ENCODE measurements around the gene ROR2. TPM values are rescaled to one million over a fixed set of nuclear protein-coding genes. Genes with fewer than 3 reads are reported as not detected.

ROR2 gene
- total RNA-seq, 1 experiment from 2014 or later, result 2.7 TPM

GRCh38 chr9:91789941-91790340, 160.1 kb downstream of the ROR2 start:
- no peak overlapping the region for H3T11ph ChIP-seq (ENCODE audit: low read length)
- no peak for TF ChIP-seq CTCF (conservative IDR thresholded peaks at IDR 0.05)
- H2BK15ac ChIP-seq (ENCODE audit: low read depth, low read length), result no peak overlapping the region
- H3K4me2 ChIP-seq (ENCODE audit: insufficient read depth, insufficient read length, low read length), result no peak overlapping the region
- no peak overlapping the region for H4K5ac ChIP-seq (ENCODE audit: insufficient read length, low read depth, low read length)
- no CpG with 5 or more reads among the region's 3 CpGs for WGBS (ENCODE audit: extremely low coverage, insufficient read length, low lambda C conversion rate)
- H2AFZ ChIP-seq (ENCODE audit: low read length), result no peak overlapping the region
- no peak overlapping the region for H2AK5ac ChIP-seq (ENCODE audit: insufficient read length, low read length)
- H3K9ac ChIP-seq (ENCODE audit: extremely low read depth, insufficient read length, low read length), result no peak overlapping the region
- no peaks in the 10 kb centered on the region for H3K4me1 Mint-ChIP-seq
- no peak overlapping the region for H3K4me3 Mint-ChIP-seq
- H4K8ac ChIP-seq (replicated peaks; ENCODE audit: insufficient read length, low read depth, low read length), result no peak overlapping the region
- no peak overlapping the region for H3K23ac ChIP-seq (ENCODE audit: insufficient read length, low read depth, low read length)
- no peak overlapping the region for H3K4ac ChIP-seq (ENCODE audit: low read depth, low read length)
- H3K79me2 ChIP-seq (ENCODE audit: insufficient read depth, low read length), result no peaks in the 10 kb centered on the region
- no peak overlapping the region for H2BK20ac ChIP-seq (ENCODE audit: low read depth, low read length, poor library complexity, severe bottlenecking)
- no peaks in the 10 kb centered on the region for H3K23me2 ChIP-seq (ENCODE audit: insufficient read length, low read depth, low read length, poor library complexity, severe bottlenecking)
- H3K4me1 ChIP-seq (ENCODE audit: insufficient read depth, low read length), result no peaks in the 10 kb centered on the region
- H3K9me3 Mint-ChIP-seq, result peaks cover 0 to 6% of the 10 kb centered on the region in 2 experiments; a peak in 1 of 5 replicates
- H3K27ac Mint-ChIP-seq, result no peak overlapping the region
- H3K18ac ChIP-seq (ENCODE audit: insufficient read length, low read depth, low read length), result no peak overlapping the region
- H4K91ac ChIP-seq (ENCODE audit: insufficient read length, low read depth, low read length), result no peak overlapping the region
- H2BK5ac ChIP-seq (ENCODE audit: insufficient read length, low read length), result no peak overlapping the region
- H3K56ac ChIP-seq (ENCODE audit: insufficient read length, low read depth, low read length), result no peak overlapping the region
- H2BK12ac ChIP-seq (ENCODE audit: insufficient read length, low read depth, low read length), result no peak overlapping the region
- no peak for DNase-seq
- no peak overlapping the region for H3K14ac ChIP-seq (ENCODE audit: insufficient read depth, low read length)
- H2BK120ac ChIP-seq (ENCODE audit: low read depth, low read length, poor library complexity, severe bottlenecking), result no peak overlapping the region
- H3K9me3 ChIP-seq (ENCODE audit: control insufficient read depth, low read depth, low read length), result no peaks in the 10 kb centered on the region
- H3K36me3 Mint-ChIP-seq (ENCODE audit: insufficient read depth in 1 of 3, low read depth in 3 of 3), result peaks cover 0 to 10% (median 0%) of the 10 kb centered on the region in 3 experiments; a peak in 3 of 7 replicates
- H3K27ac ChIP-seq (ENCODE audit: insufficient read length, low read depth, low read length), result no peak overlapping the region
- H3K27me3 ChIP-seq (ENCODE audit: insufficient read depth, low read length), result no peaks in the 10 kb centered on the region
- no peaks in the 10 kb centered on the region for H4K20me1 ChIP-seq (ENCODE audit: control insufficient read depth, insufficient read depth, insufficient read length)
- peaks cover 5% of the 10 kb centered on the region for H3K27me3 Mint-ChIP-seq (ENCODE audit: low read depth)
- H3K79me1 ChIP-seq (ENCODE audit: insufficient read depth, low read depth, low read length, poor library complexity, severe bottlenecking), result no peaks in the 10 kb centered on the region
